Stimulated activated CD4-positive, alpha-beta T cell treated with anti-CD3 and anti-CD28 coated beads, Interleukin-15, amount 100 ng/mL, for 1 hour (primary cell): Measurements from ENCODE around the gene SSX2.
"Not testable (repeated sequence)": the region's sequence is repeated elsewhere in the genome, so short reads cannot be mapped to it uniquely, and the experiment has no call there.

Experiments used
- DNase-seq, 2 donors: peaks; one replicate each; pipeline ENCODE4 v3.0.0-alpha.2; 2020; ENCODE audit warnings: low read depth in 1 of 2, low spot score in 1 of 2

SSX2 gene

GRCh38 chrX:52707078-52707477 is at the start of gene SSX2:
TSS of gene SSX2 (minus strand) at chrX:52707178. CDS start at chrX:52705749, 1,429 bp downstream.
- DNase-seq, result not testable (repeated sequence)

GRCh38 chrX:52750952-52751351 is 44.0 kb upstream of the SSX2 start, which contains the start of gene SSX2B:
TSS of gene SSX2B (plus strand) at chrX:52751252. CDS start at chrX:52752681, 1,429 bp downstream.
- not testable (repeated sequence) for DNase-seq

GRCh38 chrX:52692034-52692433 is 14.9 kb downstream of the SSX2 start:
- not testable (repeated sequence) for DNase-seq

GRCh38 chrX:52662218-52662617 is 44.8 kb downstream of the SSX2 start:
- not testable (repeated sequence) for DNase-seq

- DNase-seq, result not testable (repeated sequence)
These were observed 51.5 kb downstream of the SSX2 start for GRCh38 chrX:52655475-52655874.

- DNase-seq, result not testable (repeated sequence)
These were observed 52.2 kb downstream of the SSX2 start, which contains the start of gene SSX7 for GRCh38 chrX:52654800-52655199. TSS of gene SSX7 (minus strand) at chrX:52654900. CDS start at chrX:52653472, 1,428 bp downstream.

GRCh38 chrX:52650676-52651075 is 56.3 kb downstream of the SSX2 start:
- DNase-seq, result not testable (repeated sequence)

GRCh38 chrX:52648956-52649355 is 58.0 kb downstream of the SSX2 start:
- not testable (repeated sequence) for DNase-seq
